ENCODE results near the gene RBM17.

RBM17 gene

GRCh38 chr10:6143181-6143580, 54.3 kb downstream of the RBM17 start:
- DNase-seq (ENCODE audit: low read depth, low spot score) = no peak
- no peak overlapping the region for H3K27ac ChIP-seq
- no peaks in the 10 kb centered on the region for H3K9me3 ChIP-seq (ENCODE audit: low read depth, low read length)
- H3K36me3 ChIP-seq (ENCODE audit: insufficient read depth, low read length) = no peaks in the 10 kb centered on the region
- H3K4me3 ChIP-seq = no peak overlapping the region
- TF ChIP-seq POLR2AphosphoS5 (IDR thresholded peaks at IDR 0.05; ENCODE audit: borderline replicate concordance, low read depth, low read length) (no peak), EZH2 (IDR thresholded peaks at IDR 0.05) (no peak), FOXP2 (optimal IDR thresholded peaks at IDR 0.05; ENCODE audit: control extremely low read depth, extremely low read length, insufficient read depth) (no peak)
- H3K9ac ChIP-seq (ENCODE audit: insufficient read length) = no peak overlapping the region

GRCh38 chr10:6144406-6145165, 55.8 kb downstream of the RBM17 start:
- Histone ChIP-seq H3K9me3 (ENCODE audit: low read depth, low read length) (no peaks in the 10 kb centered on the region), H3K36me3 (ENCODE audit: insufficient read depth, low read length) (no peaks in the 10 kb centered on the region), H3K4me3 (peak overlapping the region; percentile 79), H3K27ac (no peak overlapping the region), H3K9ac (ENCODE audit: insufficient read length) (peak overlapping the region; percentile 63)
- no peak for TF ChIP-seq FOXP2 (optimal IDR thresholded peaks at IDR 0.05; ENCODE audit: control extremely low read depth, extremely low read length, insufficient read depth)
- TF ChIP-seq POLR2AphosphoS5 (IDR thresholded peaks at IDR 0.05; ENCODE audit: borderline replicate concordance, low read depth, low read length) = peak; percentile 27; the same call in 1 of the 2 replicates
- TF ChIP-seq EZH2 (IDR thresholded peaks at IDR 0.05) = no peak
- no peak for DNase-seq (ENCODE audit: low read depth, low spot score)

GRCh38 chr10:6145166-6145987, 56.5 kb downstream of the RBM17 start:
- Histone ChIP-seq H3K36me3 (ENCODE audit: insufficient read depth, low read length) (no peaks in the 10 kb centered on the region), H3K27ac (no peak overlapping the region), H3K9me3 (ENCODE audit: low read depth, low read length) (no peaks in the 10 kb centered on the region), H3K9ac (ENCODE audit: insufficient read length) (peak overlapping the region; percentile 63), H3K4me3 (peak overlapping the region; percentile 79)
- TF ChIP-seq EZH2 (IDR thresholded peaks at IDR 0.05) = no peak
- TF ChIP-seq POLR2AphosphoS5 (IDR thresholded peaks at IDR 0.05; ENCODE audit: borderline replicate concordance, low read depth, low read length) = no peak
- no peak for TF ChIP-seq FOXP2 (optimal IDR thresholded peaks at IDR 0.05; ENCODE audit: control extremely low read depth, extremely low read length, insufficient read depth)
- DNase-seq (ENCODE audit: low read depth, low spot score) = no peak

GRCh38 chr10:6146013-6146785, 57.4 kb downstream of the RBM17 start:
- DNase-seq (ENCODE audit: low read depth, low spot score) = no peak
- Histone ChIP-seq H3K9me3 (ENCODE audit: low read depth, low read length) (no peaks in the 10 kb centered on the region), H3K36me3 (ENCODE audit: insufficient read depth, low read length) (no peaks in the 10 kb centered on the region), H3K4me3 (peak overlapping the region; percentile 79), H3K9ac (ENCODE audit: insufficient read length) (no peak overlapping the region), H3K27ac (no peak overlapping the region)
- TF ChIP-seq FOXP2 (optimal IDR thresholded peaks at IDR 0.05; ENCODE audit: control extremely low read depth, extremely low read length, insufficient read depth) (no peak), EZH2 (IDR thresholded peaks at IDR 0.05) (no peak), POLR2AphosphoS5 (IDR thresholded peaks at IDR 0.05; ENCODE audit: borderline replicate concordance, low read depth, low read length) (no peak)

GRCh38 chr10:6146921-6147320, 58.1 kb downstream of the RBM17 start:
- H3K4me3 ChIP-seq = no peak overlapping the region
- no peak overlapping the region for H3K9ac ChIP-seq (ENCODE audit: insufficient read length)
- TF ChIP-seq EZH2 (IDR thresholded peaks at IDR 0.05) = no peak
- TF ChIP-seq FOXP2 (optimal IDR thresholded peaks at IDR 0.05; ENCODE audit: control extremely low read depth, extremely low read length, insufficient read depth) = no peak
- TF ChIP-seq POLR2AphosphoS5 (IDR thresholded peaks at IDR 0.05; ENCODE audit: borderline replicate concordance, low read depth, low read length) = no peak
- H3K36me3 ChIP-seq (ENCODE audit: insufficient read depth, low read length) = no peaks in the 10 kb centered on the region
- no peaks in the 10 kb centered on the region for H3K9me3 ChIP-seq (ENCODE audit: low read depth, low read length)
- no peak overlapping the region for H3K27ac ChIP-seq
- DNase-seq (ENCODE audit: low read depth, low spot score) = no peak

GRCh38 chr10:6148251-6148701, 59.4 kb downstream of the RBM17 start:
- H3K9ac ChIP-seq (ENCODE audit: insufficient read length) = no peak overlapping the region
- no peak overlapping the region for H3K4me3 ChIP-seq
- DNase-seq (ENCODE audit: low read depth, low spot score) = no peak
- no peak overlapping the region for H3K27ac ChIP-seq
- no peaks in the 10 kb centered on the region for H3K36me3 ChIP-seq (ENCODE audit: insufficient read depth, low read length)
- TF ChIP-seq FOXP2 (optimal IDR thresholded peaks at IDR 0.05; ENCODE audit: control extremely low read depth, extremely low read length, insufficient read depth) (no peak), POLR2AphosphoS5 (IDR thresholded peaks at IDR 0.05; ENCODE audit: borderline replicate concordance, low read depth, low read length) (no peak), EZH2 (IDR thresholded peaks at IDR 0.05) (no peak)
- H3K9me3 ChIP-seq (ENCODE audit: low read depth, low read length) = no peaks in the 10 kb centered on the region

- H3K9ac ChIP-seq (ENCODE audit: insufficient read length) = no peak overlapping the region
- no peak overlapping the region for H3K27ac ChIP-seq
- H3K36me3 ChIP-seq (ENCODE audit: insufficient read depth, low read length) = no peaks in the 10 kb centered on the region
- no peak overlapping the region for H3K4me3 ChIP-seq
- H3K9me3 ChIP-seq (ENCODE audit: low read depth, low read length) = no peaks in the 10 kb centered on the region
- TF ChIP-seq EZH2 (IDR thresholded peaks at IDR 0.05) (no peak), FOXP2 (optimal IDR thresholded peaks at IDR 0.05; ENCODE audit: control extremely low read depth, extremely low read length, insufficient read depth) (no peak), POLR2AphosphoS5 (IDR thresholded peaks at IDR 0.05; ENCODE audit: borderline replicate concordance, low read depth, low read length) (no peak)
- no peak for DNase-seq (ENCODE audit: low read depth, low spot score)
These were observed 60.1 kb downstream of the RBM17 start for GRCh38 chr10:6148908-6149307.

Measured in SK-N-MC (cell line).